ENCODE measurements around the gene F2R. TPM values are rescaled to one million over a fixed set of nuclear protein-coding genes. Genes with fewer than 3 reads are reported as not detected.

Gene F2R
- total and polyA plus RNA-seq, 2 experiments from 2014 or later, result 15.0 to 26.0 TPM

GRCh38 chr5:76716456-76717157, 681 bp downstream of the F2R start:
- Histone ChIP-seq H3K4me1 (ENCODE audit: insufficient read depth) (peaks cover 13% of the 10 kb centered on the region), H3K27me3 (ENCODE audit: insufficient read depth) (peaks cover 37% of the 10 kb centered on the region), H3K4me3 (peak overlapping the region; percentile 93), H3F3A (replicated peaks; ENCODE audit: low read depth) (0 out of 2 replicates have a peak, but pooled peaks cover 4% of the 10 kb centered on the region), H3K4me2 (peak overlapping the region; percentile 90), H4K20me1 (replicated peaks; ENCODE audit: insufficient read depth) (peaks cover 10% of the 10 kb centered on the region; the same call in 1 of the 2 replicates), H3K36me3 (ENCODE audit: insufficient read depth) (no peaks in the 10 kb centered on the region), H2AFZ (peak overlapping the region; percentile 93), H3K27ac (ENCODE audit: low read depth) (no peak overlapping the region), H3K9me2 (ENCODE audit: insufficient read depth) (no peaks in the 10 kb centered on the region), H3K79me2 (replicated peaks; ENCODE audit: insufficient read depth) (peaks cover 35% of the 10 kb centered on the region)
- peak; percentile 13 for ATAC-seq
- no peak for TF ChIP-seq REST (IDR thresholded peaks at IDR 0.05; ENCODE audit: unreplicated experiment)
- TF ChIP-seq POLR2AphosphoS5 (IDR thresholded peaks at IDR 0.05; ENCODE audit: low read depth), result no peak
- peak; percentile 33 for TF ChIP-seq EZH2 (IDR thresholded peaks at IDR 0.05; ENCODE audit: low read depth, unreplicated experiment)
- H3K36me3 Mint-ChIP-seq (ENCODE audit: low read depth), result no peaks in the 10 kb centered on the region; the same call in 2 of the 3 replicates
- DNase-seq (ENCODE audit: low spot score), result peak; percentile 64
- peak overlapping the region; percentile 86 for H3K4me3 Mint-ChIP-seq
- no peaks in the 10 kb centered on the region for H3K9me3 Mint-ChIP-seq
- peaks cover 16% of the 10 kb centered on the region for H3K4me1 Mint-ChIP-seq
- no peak overlapping the region for H3K27ac Mint-ChIP-seq
- H3K27me3 Mint-ChIP-seq (ENCODE audit: insufficient read depth, low read depth, poor library complexity), result peaks cover 41% of the 10 kb centered on the region

- Mint-ChIP-seq H3K36me3 (ENCODE audit: low read depth) (no peaks in the 10 kb centered on the region; the same call in 2 of the 3 replicates), H3K27me3 (ENCODE audit: insufficient read depth, low read depth, poor library complexity) (peaks cover 41% of the 10 kb centered on the region), H3K9me3 (no peaks in the 10 kb centered on the region), H3K4me3 (peak overlapping the region; percentile 86), H3K4me1 (peaks cover 16% of the 10 kb centered on the region), H3K27ac (no peak overlapping the region)
- H3K36me3 ChIP-seq (ENCODE audit: insufficient read depth), result no peaks in the 10 kb centered on the region
- no peak overlapping the region for H3K27ac ChIP-seq (ENCODE audit: low read depth)
- peaks cover 10% of the 10 kb centered on the region; the same call in 1 of the 2 replicates for H4K20me1 ChIP-seq (replicated peaks; ENCODE audit: insufficient read depth)
- peaks cover 37% of the 10 kb centered on the region for H3K27me3 ChIP-seq (ENCODE audit: insufficient read depth)
- peak overlapping the region; percentile 93 for H3K4me3 ChIP-seq
- DNase-seq (ENCODE audit: low spot score), result no peak
- H2AFZ ChIP-seq, result no peak overlapping the region; the same call in 1 of the 2 replicates
- ATAC-seq, result no peak
- 0 out of 2 replicates have a peak, but pooled peaks cover 4% of the 10 kb centered on the region for H3F3A ChIP-seq (replicated peaks; ENCODE audit: low read depth)
- peaks cover 39% of the 10 kb centered on the region for H3K79me2 ChIP-seq (replicated peaks; ENCODE audit: insufficient read depth)
- H3K4me1 ChIP-seq (ENCODE audit: insufficient read depth), result peaks cover 13% of the 10 kb centered on the region
- H3K4me2 ChIP-seq, result peak overlapping the region; percentile 90
- H3K9me2 ChIP-seq (ENCODE audit: insufficient read depth), result no peaks in the 10 kb centered on the region
- TF ChIP-seq CREB1 (CRISPR knock-in tag; IDR thresholded peaks at IDR 0.05; ENCODE audit: low read depth) (no peak), NANOG (IDR thresholded peaks at IDR 0.05; ENCODE audit: borderline replicate concordance) (no peak), ZNF462 (CRISPR knock-in tag; IDR thresholded peaks at IDR 0.05) (no peak), CTCF (conservative IDR thresholded peaks at IDR 0.05; ENCODE audit: low read depth in 2 of 2) (no peak)
These were observed 1.5 kb downstream of the F2R start for GRCh38 chr5:76717222-76718083.
